Thyroid gland (tissue), 4 donors: ENCODE data around the gene TMEM131. TPM values are rescaled to one million over a fixed set of nuclear protein-coding genes. Genes with fewer than 3 reads are reported as not detected.

Experiments
- DNase-seq, 2 donors: peaks; one replicate each; pipeline ENCODE4 v3.0.0-alpha.2; 2019
- H3K27ac ChIP-seq, 3 donors: fragments of 200-600 bp; sonication (generic); 1 replicate in 2 of 3; 2 replicates in 1 of 3; pipeline ENCODE4 v1.5.1; 2016 to 2019; ENCODE audit warnings: mild to moderate bottlenecking in 1 of 3, moderate library complexity in 1 of 3
- H3K27me3 ChIP-seq: fragments of 200-600 bp; sonication (generic); one replicate; pipeline ENCODE4 v1.5.1; 2019
- H3K36me3 ChIP-seq, 2 donors: fragments of 200-600 bp; sonication (generic); one replicate each; pipeline ENCODE4 v1.5.1; 2016 to 2019
- H3K4me1 ChIP-seq, 2 donors: fragments of 200-600 bp; sonication (generic); one replicate each; pipeline ENCODE4 v1.5.1; 2017 to 2019
- H3K4me3 ChIP-seq, 3 donors: fragments of 200-600 bp; sonication (generic); replicated peaks in 1 of 3; 1 replicate in 2 of 3; 2 replicates in 1 of 3; pipeline ENCODE4 v1.5.1; 2016; ENCODE audit warnings: mild to moderate bottlenecking in 1 of 3
- H3K9me3 ChIP-seq: fragments of 200-600 bp; sonication (generic); one replicate; pipeline ENCODE4 v1.5.1; 2017
- CTCF ChIP-seq, 6 experiments: fragments of 200-600 bp in 3 of 6; fragments of 450-650 bp in 3 of 6; sonication (generic) in 3 of 6; IDR thresholded peaks; one replicate each; pipeline ENCODE4 v1.5.1; 2016 to 2019; ENCODE audit warnings: antibody characterized with exemption in 6 of 6, mild to moderate bottlenecking in 2 of 6, inconsistent platforms in 1 of 6, moderate library complexity in 1 of 6
- POLR2A ChIP-seq, 2 donors: fragments of 450-650 bp; IDR thresholded peaks; one replicate each; pipeline ENCODE4 v1.6.1; 2017; ENCODE audit warnings: antibody characterized with exemption in 2 of 2, mild to moderate bottlenecking in 2 of 2, moderate library complexity in 1 of 2
- WGBS, 2 donors: methylation state at CpG; one replicate each; pipeline ENCODE4 v1.1.5; 2017; 5-methylcytosine and 5-hydroxymethylcytosine counted together
- intact Hi-C: fragments of 100-400 bp; cut with DNase I; formaldehyde crosslinking; loops from one replicate; pipeline ENCODE4 v1.15.1; 2023
- total RNA-seq, 4 donors: library from RNA; depleted of rRNA; stranded (reverse); fragments of >200 nt; gene quantifications; one replicate each; pipeline ENCODE4 v1.2.3, GENCODE V29; 2016

Gene TMEM131
- total RNA-seq, 4 donors from 2014 or later: 28.6 to 47.0 (median 35.2) TPM

- no peaks in the 10 kb centered on the region for H3K36me3 ChIP-seq
- H3K4me3 ChIP-seq: no peak overlapping the region
- peaks cover 6 to 8% of the 10 kb centered on the region in 2 donors for H3K4me1 ChIP-seq
- 93% methylated on average over 12 of the region's 12 CpGs for WGBS, 2 donors
- no peak for DNase-seq
- no peaks in the 10 kb centered on the region for H3K27me3 ChIP-seq
- H3K27ac ChIP-seq: no peak overlapping the region
- TF ChIP-seq POLR2A (IDR thresholded peaks at IDR 0.05) (no peak), CTCF (IDR thresholded peaks at IDR 0.05) (no peak)
- H3K9me3 ChIP-seq: no peaks in the 10 kb centered on the region
- intact Hi-C loops: no loop called here
Observed at GRCh38 chr2:97965116-97965515, 30.6 kb downstream of the TMEM131 start.

GRCh38 chr2:97963880-97964279 lies 31.9 kb downstream of the TMEM131 start:
- Histone ChIP-seq H3K27ac (no peak overlapping the region), H3K36me3 (no peaks in the 10 kb centered on the region), H3K27me3 (no peaks in the 10 kb centered on the region), H3K4me1 (peaks cover 3 to 8% of the 10 kb centered on the region in 2 donors), H3K9me3 (no peaks in the 10 kb centered on the region), H3K4me3 (no peak overlapping the region)
- no peak for DNase-seq
- TF ChIP-seq POLR2A (IDR thresholded peaks at IDR 0.05) (no peak), CTCF (IDR thresholded peaks at IDR 0.05) (no peak)
- intact Hi-C loops: no loop called here
- WGBS, 2 donors: 68 to 88% methylated on average over 1 of the region's 1 CpG

GRCh38 chr2:97963079-97963406 lies 32.7 kb downstream of the TMEM131 start:
- DNase-seq: no peak
- H3K4me1 ChIP-seq: peaks cover 7 to 14% of the 10 kb centered on the region in 2 donors
- no peaks in the 10 kb centered on the region for H3K36me3 ChIP-seq
- H3K27me3 ChIP-seq: no peaks in the 10 kb centered on the region
- TF ChIP-seq POLR2A (IDR thresholded peaks at IDR 0.05): no peak
- no peak for TF ChIP-seq CTCF (IDR thresholded peaks at IDR 0.05)
- H3K27ac ChIP-seq: no peak overlapping the region
- intact Hi-C loops: no loop called here
- no peak overlapping the region for H3K4me3 ChIP-seq
- H3K9me3 ChIP-seq: no peaks in the 10 kb centered on the region

- H3K4me1 ChIP-seq: peaks cover 16 to 19% of the 10 kb centered on the region in 2 donors
Observed at GRCh38 chr2:97961534-97961933, 34.2 kb downstream of the TMEM131 start.

GRCh38 chr2:97958184-97958583 lies 37.6 kb downstream of the TMEM131 start:
- peak overlapping the region; percentile 56 to 78 (median 60) for H3K27ac ChIP-seq
- H3K4me1 ChIP-seq: peaks cover 14 to 21% of the 10 kb centered on the region in 2 donors
- H3K27me3 ChIP-seq: no peaks in the 10 kb centered on the region
- 68 to 79% methylated on average over 2 of the region's 2 CpGs for WGBS, 2 donors
- H3K9me3 ChIP-seq: no peaks in the 10 kb centered on the region
- H3K36me3 ChIP-seq: no peaks in the 10 kb centered on the region
- H3K4me3 ChIP-seq: no peak overlapping the region
- TF ChIP-seq POLR2A (IDR thresholded peaks at IDR 0.05) (no peak), CTCF (IDR thresholded peaks at IDR 0.05) (no peak)
- intact Hi-C loops: no loop called here
- DNase-seq: no peak

More at GRCh38 chr2:97961534-97961933, 34.2 kb downstream of the TMEM131 start:
- Histone ChIP-seq H3K27me3 (no peaks in the 10 kb centered on the region), H3K27ac (no peak overlapping the region), H3K9me3 (no peaks in the 10 kb centered on the region), H3K4me3 (no peak overlapping the region), H3K36me3 (no peaks in the 10 kb centered on the region)
- TF ChIP-seq POLR2A (IDR thresholded peaks at IDR 0.05) (no peak), CTCF (IDR thresholded peaks at IDR 0.05) (no peak)
- WGBS, 2 donors: 77% methylated on average over 5 of the region's 5 CpGs
- intact Hi-C loops: no loop called here
- DNase-seq: no peak
